HS-27A (cell line): ENCODE data around the gene VPS11.

Experiments used
- DNase-seq: peaks from one replicate; pipeline ENCODE4 v3.0.0-alpha.2; 2012; ENCODE audit warnings: low read depth, missing footprints

VPS11 gene

DNA sequence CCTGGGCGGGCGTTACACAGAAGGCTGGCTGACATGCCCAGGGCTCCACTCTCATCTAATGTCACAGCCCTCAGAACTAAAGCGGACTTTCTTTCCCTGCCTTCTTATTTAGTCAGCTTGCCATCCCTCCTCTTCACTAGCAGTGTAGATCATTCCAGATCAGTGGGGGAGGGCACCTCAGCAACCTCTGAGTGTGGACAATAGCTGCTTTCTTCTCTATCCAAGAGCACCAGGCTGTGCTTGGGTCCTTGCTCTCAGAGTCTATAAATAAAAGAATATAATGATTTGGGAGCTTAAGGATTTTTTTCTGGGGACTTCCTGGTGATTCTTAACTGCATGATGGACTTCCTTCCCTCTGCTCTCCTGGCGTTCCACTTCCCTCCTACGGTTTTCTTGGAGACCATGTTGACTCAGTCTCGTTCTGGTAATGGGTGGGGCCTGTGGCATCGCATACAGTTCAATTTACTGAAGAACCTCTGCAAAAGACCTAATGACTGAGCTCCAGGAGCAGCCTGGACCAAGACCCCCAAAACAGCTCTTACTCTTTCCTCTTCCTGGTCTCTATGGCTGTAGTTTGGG, 14.2 kb downstream of the VPS11 start:
- DNase-seq: no peak

DNA sequence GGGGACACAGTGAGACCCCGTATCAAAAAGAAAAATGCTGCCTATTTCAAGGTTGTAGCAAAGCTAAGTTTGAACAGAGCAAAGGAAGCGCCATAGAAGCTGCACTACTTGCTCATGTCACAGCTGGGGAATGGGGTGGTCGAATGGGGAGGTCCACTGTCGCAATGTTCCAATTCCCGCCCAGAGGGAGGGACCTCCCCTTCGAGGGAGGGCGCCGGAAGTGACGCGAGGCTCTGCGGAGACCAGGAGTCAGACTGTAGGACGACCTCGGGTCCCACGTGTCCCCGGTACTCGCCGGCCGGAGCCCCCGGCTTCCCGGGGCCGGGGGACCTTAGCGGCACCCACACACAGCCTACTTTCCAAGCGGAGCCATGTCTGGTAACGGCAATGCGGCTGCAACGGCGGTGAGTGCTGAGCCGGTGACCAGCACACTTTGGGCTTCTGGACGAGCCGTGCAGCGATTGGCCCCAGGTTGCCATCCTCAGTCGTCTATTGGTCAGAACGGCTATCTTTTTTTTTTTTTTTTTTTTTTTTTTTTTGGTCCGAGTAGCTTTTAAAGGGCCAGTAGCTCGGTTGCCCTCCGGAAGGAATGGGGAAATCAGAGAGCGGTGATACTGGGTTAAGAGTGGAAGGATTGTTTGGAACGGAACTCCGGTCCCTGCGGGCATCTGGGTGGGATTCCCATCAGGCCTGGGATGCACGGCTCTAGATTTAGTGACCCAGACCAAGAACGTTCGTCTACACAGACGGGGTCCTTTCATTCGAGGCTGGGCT, 17.2 kb downstream of the VPS11 start, which contains the start of gene HMBS:
Gene HMBS, plus strand, starts transcription at position 219 of the 774 bp plus-strand sequence. Its CDS starts 153 bp downstream, at position 372.
- peak; percentile 77 for DNase-seq

DNA sequence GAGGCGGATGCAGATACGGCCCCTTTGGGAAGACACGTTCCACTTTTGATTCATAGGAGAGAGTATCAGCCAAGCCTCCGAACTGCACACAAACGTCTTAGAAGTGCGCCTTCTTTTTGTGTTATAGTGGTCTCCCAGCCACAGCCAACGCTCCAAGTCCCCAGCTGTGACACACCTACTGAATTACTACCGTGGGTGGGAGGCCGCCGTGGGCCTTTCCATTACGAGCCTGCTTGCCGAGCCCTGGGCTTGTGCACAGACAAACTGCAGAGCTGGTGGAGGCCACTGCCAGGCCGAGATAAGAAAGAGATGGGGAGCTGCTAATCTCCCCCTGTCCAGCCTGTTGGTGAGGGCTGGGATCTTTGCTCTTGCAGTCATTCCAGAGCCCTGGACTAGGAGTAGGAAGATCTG, 17.8 kb downstream of the VPS11 start:
- no peak for DNase-seq

DNA sequence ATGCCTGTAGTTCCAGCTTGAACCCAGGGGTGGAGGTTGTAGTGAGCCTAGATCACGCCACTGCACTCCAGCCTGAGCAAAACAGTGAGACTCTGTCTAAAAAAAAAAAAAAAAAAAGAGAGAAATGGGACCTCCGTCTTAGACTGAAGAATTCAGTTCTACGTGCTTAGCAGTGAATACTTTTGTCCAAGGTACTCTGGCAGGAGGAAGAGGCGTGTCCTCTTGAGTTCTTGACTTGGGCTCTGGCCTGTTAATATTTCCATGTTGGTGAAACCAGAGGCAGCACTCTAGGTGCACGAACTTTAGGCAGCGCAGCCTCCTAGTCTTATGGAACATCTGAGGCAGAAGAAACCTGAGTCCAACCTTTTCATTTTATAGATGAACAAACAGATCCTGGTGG, 19.5 kb downstream of the VPS11 start:
- no peak for DNase-seq

DNA sequence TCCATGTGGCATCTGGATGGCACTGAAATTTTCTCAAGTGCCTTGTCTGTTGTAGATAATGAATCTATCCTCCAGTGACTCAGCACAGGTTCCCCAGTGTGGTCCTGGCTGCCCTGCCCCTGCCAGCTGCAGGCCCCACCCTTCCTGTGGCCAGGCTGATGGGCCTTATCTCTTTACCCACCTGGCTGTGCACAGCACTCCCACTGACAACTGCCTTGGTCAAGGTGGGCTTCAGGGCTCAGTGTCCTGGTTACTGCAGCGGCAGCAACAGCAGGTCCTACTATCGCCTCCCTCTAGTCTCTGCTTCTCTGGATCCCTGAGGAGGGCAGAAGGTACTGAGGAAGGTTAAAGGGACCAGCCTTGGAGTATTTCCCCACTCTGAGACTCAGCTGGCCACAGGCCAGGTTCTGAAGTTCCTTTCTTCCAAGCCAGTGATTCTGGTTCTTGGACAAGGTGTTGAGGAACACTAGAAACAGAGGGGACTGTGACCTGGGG, 20.2 kb downstream of the VPS11 start:
- no peak for DNase-seq

DNA sequence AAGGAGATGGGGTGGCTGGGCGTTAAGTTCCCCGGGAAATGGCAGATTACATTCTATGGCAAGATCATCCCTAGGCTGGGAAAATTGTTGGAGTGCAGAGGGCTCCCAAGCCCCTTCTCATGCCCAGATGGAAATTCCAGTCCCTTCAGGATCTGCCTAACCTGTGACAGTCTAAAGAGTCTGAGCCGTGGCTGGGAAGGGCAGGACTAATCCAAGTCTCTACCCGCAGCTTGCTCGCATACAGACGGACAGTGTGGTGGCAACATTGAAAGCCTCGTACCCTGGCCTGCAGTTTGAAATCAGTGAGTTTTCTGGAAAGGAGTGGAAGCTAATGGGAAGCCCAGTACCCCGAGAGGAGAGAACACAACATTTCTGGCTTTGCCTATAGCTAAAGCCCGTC, 20.8 kb downstream of the VPS11 start:
- DNase-seq: no peak

DNA sequence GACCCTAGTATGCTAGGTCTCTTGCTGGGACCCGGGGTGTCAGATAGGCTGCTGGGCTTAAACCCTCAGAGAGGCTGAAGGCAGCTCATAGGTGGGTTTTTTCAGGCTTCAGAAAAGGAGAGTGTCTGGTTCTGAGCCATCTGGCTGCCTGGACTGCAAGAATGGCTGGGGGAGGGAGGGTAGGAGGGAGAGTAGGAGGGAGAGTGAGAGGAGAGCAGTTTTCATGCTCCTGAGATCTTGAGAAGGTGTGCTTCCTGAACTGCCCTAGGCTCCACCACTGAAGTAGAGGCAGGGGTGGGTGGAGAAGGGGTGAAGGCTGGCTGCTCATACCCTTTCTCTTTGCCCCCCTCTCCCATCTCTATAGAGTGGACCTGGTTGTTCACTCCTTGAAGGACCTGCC, 21.7 kb downstream of the VPS11 start:
- DNase-seq: no peak

DNA sequence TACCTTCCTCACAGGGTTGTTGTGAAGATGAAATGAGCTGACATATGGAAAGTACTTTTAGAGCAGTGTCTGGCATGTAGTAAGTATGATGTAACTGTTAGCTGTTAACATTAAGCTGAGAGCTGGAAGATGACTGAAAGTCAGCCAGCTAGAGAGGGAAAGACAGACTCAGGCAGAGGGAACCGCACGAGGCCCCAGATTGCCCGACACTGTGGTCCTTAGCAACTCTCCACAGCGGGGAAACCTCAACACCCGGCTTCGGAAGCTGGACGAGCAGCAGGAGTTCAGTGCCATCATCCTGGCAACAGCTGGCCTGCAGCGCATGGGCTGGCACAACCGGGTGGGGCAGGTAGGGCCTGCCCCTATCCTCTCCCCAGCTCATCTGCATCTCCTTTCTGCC, 23.6 kb downstream of the VPS11 start:
- no peak for DNase-seq

DNA sequence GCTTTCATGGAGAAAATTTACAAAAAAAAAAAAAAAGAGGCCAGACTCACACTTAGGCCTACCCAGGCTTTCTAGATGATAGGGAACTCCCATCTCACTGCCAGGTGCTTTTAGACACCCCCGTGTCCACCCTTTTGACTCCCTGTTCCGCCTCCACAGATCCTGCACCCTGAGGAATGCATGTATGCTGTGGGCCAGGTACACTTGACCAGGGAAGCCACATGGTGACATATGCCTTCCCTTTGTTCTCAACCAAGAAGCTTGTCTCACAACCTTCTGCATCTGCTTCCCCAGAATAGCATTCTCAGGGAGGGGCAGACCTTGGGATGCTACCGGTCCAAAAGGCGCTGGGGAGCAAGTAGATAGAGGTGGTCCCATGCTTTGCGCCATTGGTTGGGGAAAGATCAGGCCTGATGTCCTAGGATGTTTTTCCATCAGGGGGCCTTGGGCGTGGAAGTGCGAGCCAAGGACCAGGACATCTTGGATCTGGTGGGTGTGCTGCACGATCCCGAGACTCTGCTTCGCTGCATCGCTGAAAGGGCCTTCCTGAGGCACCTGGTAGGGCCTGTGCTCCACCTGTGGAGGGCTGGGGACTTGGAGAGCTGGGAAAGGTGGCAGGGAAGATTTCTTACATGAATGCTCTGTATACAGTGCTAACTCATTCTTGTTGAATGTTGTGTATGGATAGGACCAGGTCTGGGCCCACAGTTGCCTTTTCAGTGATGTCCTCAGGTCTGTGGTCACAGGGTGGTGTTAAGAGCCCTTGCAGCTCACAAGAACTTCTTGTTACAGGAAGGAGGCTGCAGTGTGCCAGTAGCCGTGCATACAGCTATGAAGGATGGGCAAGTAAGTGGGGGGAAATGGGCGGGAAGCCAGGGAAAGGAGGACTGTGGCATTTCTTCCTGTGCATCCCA, 24.6 kb downstream of the VPS11 start:
- no peak for DNase-seq

DNA sequence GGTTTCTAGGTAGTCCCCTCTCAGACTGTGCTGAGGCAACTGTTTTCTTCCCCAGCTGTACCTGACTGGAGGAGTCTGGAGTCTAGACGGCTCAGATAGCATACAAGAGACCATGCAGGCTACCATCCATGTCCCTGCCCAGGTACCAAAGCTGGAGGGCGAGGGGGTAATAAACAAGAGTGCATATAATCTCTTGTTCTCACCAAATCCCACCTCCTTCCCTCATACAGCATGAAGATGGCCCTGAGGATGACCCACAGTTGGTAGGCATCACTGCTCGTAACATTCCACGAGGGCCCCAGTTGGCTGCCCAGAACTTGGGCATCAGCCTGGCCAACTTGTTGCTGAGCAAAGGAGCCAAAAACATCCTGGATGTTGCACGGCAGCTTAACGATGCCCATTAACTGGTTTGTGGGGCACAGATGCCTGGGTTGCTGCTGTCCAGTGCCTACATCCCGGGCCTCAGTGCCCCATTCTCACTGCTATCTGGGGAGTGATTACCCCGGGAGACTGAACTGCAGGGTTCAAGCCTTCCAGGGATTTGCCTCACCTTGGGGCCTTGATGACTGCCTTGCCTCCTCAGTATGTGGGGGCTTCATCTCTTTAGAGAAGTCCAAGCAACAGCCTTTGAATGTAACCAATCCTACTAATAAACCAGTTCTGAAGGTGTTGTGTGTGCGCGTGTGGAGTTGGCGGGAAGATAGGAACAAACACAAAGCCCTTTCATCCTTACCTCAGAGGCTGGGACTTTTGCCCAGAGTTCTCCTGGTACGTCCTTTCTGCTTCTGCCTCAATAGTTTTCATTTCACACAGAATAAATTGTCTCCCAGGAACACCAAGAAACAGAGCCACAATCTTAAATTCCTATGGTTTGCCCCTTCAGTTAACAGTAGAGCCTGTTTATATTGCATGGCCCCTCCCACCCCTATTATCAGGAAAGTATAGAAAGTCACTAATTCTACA, 25.5 kb downstream of the VPS11 start:
- no peak for DNase-seq

DNA sequence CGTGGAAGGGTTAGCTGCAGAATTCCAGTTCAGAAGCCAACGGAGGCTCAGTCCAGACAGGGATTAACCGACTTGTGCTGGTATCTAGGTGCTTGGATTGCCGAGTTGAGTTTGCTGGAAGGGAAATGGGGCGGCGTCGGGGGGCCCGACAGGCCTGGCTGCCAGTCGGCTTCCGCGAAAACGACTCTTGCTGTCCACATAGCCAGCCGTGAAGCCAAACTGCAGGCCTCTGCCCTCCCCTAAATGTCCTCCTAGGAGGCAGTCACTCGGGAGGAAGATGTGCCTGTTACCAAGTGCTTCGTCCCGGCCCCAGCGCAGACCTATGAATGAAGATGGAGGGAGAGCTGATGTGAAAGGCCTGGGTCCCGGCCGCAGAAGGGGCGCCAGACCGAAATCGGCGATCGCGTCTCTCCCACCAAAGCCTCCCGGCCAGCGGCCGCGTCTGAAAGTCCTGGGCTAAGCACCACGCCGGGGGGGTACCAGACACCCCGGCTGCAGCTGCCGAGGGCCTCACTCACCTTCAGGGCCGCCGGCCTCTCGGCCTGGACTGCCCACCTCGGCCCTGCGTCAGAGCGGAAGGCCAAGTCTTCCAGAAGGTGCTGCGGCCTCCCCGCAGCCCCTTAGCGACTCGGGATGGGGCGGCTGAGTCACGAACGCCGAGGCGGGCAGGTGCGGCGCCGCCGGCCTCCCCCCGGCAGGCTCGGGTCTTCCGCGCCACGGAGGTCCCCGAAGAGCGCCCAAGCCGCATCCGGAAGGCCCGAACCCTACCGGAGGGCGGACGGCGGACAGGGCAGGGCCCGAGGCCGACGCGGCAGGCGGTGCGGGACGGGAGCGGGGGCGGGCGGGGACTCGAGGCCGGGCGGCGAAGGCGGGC, 26.6 kb downstream of the VPS11 start:
- no peak for DNase-seq

DNA sequence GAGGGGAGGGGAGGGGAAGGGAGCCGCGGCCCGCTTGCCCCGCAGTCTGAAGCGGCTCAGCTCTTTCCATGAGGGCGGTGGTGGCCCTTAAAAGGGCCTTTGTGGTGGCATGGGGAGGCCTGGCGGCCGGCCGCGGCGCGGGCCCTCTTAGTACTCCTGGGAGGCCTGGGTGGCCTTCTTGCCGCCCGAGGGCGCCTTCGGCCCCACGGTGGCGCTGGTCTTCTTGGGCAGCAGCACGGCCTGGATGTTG, 27.1 kb downstream of the VPS11 start:
- DNase-seq: no peak

DNA sequence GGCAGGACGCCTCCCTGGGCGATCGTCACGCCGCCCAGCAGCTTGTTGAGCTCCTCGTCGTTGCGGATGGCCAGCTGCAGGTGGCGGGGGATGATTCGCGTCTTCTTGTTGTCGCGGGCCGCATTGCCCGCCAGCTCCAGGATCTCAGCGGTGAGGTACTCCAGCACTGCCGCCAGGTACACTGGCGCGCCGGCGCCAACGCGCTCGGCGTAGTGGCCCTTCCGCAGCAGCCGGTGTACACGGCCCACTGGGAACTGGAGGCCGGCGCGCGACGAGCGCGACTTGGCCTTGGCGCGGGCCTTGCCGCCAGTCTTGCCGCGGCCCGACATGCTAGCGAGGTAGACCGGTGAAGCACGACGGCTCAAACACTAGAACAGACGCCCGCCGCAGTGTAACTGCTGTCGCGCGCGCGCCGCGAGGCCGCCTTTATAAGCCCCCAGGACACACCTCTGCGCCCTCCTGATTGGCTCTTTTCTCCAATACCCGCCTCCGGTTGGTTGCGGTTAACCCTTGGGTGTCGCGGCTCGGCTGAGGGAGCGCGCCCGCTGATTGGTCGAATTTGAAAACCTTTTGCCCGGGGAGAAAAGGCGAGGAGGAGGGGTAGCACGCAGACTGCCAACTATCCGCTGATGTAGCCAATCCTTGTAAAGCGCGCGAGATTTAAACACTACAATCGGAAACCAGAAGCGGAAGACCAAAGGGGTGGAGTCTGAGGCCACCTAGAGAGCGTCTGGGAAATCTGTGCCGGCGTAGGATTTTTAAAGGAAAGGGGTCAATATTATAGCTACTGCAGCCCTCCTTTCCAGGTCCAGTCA, 27.7 kb downstream of the VPS11 start:
- peak; percentile 91 for DNase-seq

DNA sequence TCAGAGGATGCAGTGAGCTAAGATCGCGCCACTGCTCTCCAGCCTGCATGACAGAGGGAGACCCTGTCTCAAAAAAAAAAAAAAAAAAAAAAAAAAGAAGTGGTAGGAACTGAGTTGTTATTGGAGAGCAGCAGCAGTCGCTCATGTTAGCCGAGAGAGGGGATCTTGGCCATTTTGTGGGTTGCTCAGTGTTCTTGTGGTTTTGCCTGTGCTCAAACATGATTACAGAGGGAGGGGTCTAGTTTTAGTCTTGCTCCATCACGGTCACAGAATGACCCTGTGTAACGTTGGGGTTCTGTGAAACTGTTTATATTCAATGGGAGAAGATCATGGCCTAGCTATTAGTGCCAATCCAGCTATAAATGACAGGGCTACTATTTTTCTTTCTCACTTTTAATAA, 32.1 kb downstream of the VPS11 start:
- DNase-seq: no peak

DNA sequence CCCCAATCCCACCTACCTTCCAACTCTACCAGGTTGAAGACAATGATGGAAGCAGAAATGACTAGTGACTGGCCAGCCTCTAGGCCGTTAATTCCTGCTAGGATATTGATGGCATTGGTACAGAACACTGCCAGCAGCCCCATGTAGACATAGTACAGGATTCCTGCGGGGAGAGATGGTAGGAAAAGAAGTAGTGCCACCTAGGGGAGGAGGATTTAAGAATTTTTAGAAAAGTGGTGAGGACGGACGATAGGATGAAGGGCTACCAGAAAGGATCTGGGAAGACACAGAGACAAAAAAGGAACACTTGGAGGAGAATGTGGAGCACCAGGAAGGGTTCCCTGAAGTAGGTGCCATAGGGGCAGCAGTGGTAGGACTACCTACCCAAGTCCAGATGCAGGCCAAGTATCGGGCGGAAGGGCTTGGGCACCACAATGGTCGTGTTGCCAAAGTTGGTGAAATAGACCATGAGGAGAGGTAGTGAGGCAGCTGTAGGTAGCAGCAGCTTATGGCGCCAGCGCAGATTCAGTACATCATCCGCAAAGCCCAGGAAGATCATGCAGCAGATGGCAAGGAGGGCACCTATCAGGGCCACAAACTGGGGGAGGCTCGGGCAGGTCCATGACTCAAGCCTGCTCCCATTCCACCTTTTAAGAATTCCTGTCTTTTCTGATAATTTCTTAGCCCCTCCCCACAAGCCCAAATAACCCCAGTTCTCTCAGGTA, 32.8 kb downstream of the VPS11 start:
- no peak for DNase-seq

DNA sequence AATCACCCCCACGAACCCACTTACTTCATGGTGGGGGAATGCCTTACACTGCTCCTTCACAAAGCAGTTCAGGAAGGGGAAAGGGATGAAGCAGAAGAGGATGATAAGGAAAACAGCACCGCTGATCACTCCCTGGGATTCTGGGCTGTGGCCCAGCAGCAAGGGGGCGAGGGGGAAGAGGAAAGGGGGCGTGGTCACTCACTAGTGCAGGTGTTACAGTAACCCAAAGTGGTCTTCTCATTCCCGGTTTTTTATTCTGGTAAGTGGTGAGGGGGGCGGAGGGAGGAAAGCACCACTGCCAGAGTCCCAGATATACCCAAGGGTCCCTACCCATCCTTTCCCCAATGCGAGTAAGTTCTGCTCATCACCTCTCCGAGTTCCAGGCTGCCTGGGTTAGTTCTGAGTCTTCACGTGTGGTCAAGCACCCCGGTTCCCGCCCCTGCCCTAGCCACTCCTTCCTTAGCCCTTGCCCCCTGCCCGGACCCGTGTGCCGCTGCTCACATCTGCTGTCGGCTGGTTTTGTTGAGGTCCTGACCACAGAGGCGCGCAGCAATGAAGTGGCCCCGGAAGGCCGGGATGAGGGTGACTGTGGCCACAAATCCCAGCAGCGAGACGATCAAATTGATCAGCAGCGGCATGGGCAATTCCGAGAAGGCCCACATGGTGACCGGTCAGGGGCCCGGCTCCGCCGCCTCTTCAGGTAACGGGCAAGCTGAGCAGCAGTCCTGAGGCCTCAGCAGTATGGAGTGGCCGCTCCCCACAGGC, 33.6 kb downstream of the VPS11 start:
- DNase-seq: no peak

DNA sequence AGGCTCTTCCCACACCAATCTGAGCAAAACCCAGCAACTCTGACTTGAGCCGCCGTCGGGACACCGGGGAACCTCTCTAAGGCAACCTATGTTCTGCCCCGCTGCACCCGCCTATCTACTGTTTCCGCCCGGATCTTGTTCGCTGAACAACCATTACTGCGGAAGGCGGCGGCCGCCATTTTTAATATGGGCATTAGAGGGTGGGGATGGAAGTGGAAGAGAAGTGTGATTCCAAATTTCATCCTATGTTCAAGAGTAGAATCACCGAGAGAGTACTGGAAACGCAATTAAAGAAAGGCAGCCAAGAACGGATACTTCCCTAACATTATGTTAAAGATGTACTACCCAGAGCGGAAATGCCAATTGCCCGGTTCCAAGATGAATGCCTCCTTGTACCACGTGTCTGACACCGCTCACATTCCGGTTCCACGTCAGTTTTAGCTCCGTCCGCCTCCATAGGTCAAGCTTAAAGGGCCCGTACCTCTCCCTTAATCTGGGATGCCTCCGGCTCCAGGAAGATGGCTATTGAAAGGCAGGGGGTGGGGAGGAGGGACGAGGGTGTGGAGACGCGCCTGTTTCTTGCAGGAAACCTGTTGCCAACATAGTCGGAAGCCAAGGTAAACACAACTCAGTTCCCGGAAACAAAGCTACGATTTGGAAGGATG, 34.3 kb downstream of the VPS11 start, which contains the start of gene DPAGT1:
Gene DPAGT1, minus strand, starts transcription at position 95 of the 665 bp plus-strand sequence. CDS start 198 bp downstream, outside the sequence.
- peak; percentile 84 for DNase-seq
